Ovary (tissue), 9 donors: Measurements from ENCODE around the gene PPP1CA. TPM values are rescaled to one million over a fixed set of nuclear protein-coding genes. Genes with fewer than 3 reads are reported as not detected.

Source experiments
- DNase-seq, 5 donors: peaks; one replicate each; pipeline ENCODE4 v3.0.0-alpha.2; 2019 to 2020
- H3K27ac ChIP-seq, 2 donors: fragments of 200-600 bp; one replicate each; pipeline versions ENCODE4 v1.5.1 to v1.8.0; 2019 to 2022
- H3K27me3 ChIP-seq: fragments of 200-600 bp; one replicate; pipeline ENCODE4 v1.8.0; 2022
- H3K36me3 ChIP-seq: fragments of 200-600 bp; sonication (generic); one replicate; pipeline ENCODE4 v1.5.1; 2019
- H3K4me1 ChIP-seq: one replicate; pipeline ENCODE4 v1.8.1; 2013; ENCODE audit warnings: mild to moderate bottlenecking, moderate library complexity; ENCODE audit not compliant: insufficient read depth
- H3K4me3 ChIP-seq: fragments of 200-600 bp; sonication (generic); one replicate; pipeline ENCODE4 v1.5.1; 2017
- H3K9me3 ChIP-seq, 2 donors: fragments of 200-600 bp in 1 of 2; sonication (generic) in 1 of 2; one replicate each; pipeline versions ENCODE4 v1.5.1 to v1.8.1; 2013 to 2019; ENCODE audit warnings: mild to moderate bottlenecking in 1 of 2, moderate library complexity in 1 of 2
- CTCF ChIP-seq, 3 donors: fragments of 450-650 bp in 2 of 3; fragments of 200-600 bp in 1 of 3; IDR thresholded peaks; one replicate each; pipeline versions ENCODE4 v1.5.1 to v1.8.0; 2016 to 2022; ENCODE audit warnings: antibody characterized with exemption in 3 of 3, mild to moderate bottlenecking in 1 of 3
- EP300 ChIP-seq: sonication (generic); formaldehyde crosslinking; IDR thresholded peaks from one replicate; pipeline ENCODE4 v1.6.1; 2017; ENCODE audit warnings: antibody characterized with exemption
- POLR2A ChIP-seq: fragments of 450-650 bp; IDR thresholded peaks from one replicate; pipeline ENCODE4 v1.6.1; 2017; ENCODE audit warnings: antibody characterized with exemption, mild to moderate bottlenecking, moderate library complexity
- WGBS, 3 donors: extraction: QIAGEN DNeasy Blood & Tissue Kit in 1 of 3; methylation state at CpG; one replicate each; pipeline versions ENCODE4 v1.1.5 to v1.1.7; 2013 to 2017; 5-methylcytosine and 5-hydroxymethylcytosine counted together
- intact Hi-C, 4 donors: fragments of 100-400 bp; cut with DNase I; formaldehyde crosslinking; loops; one replicate each; pipeline versions ENCODE4 v1.11.0 to v1.15.1; 2022 to 2023
- polyA plus RNA-seq, 2 donors: library from polyadenylated mRNA; stranded (reverse); fragments of 200-250 nt in 1 of 2; fragments of 350-450 nt in 1 of 2; fragmentation: Illumina TruSeq in 1 of 2; extraction: RNeasy Lipid Tissue Mini Kit (QIAGEN cat#74804) in 1 of 2; gene quantifications; one replicate each; pipeline ENCODE4 v1.2.3, GENCODE V29; 2013 to 2014
- total RNA-seq, 7 donors: library from RNA; depleted of rRNA in 2 of 7; stranded (reverse); fragments of >200 nt in 2 of 7; fragmentation: NEBNext Ultra II Directional in 3 of 7; extraction: Animal tissue kit (Norgen Biotek cat#: 25700) in 3 of 7; gene quantifications; one replicate each; pipeline versions ENCODE4 v1.1.0 to v1.2.4, GENCODE V29; 2016 to 2023
- donor health status: DM: no; HTN: no; CAD: no; lungs with moderate emphysema.
- donor health status: DM: no; HTN: no; CAD: no.
- donor health status: Bipolar disorder and iron deficiency.
- donor health status: DM: yes; HTN: yes; CAD: no.
- donor health status: DM: no; HTN: no; CAD: no.
- donor health status: DM: yes; HTN: yes; CAD: no.

The PPP1CA gene
- total and polyA plus RNA-seq, 9 donors = 32.2 to 86.9 (median 54.9) TPM

DNA sequence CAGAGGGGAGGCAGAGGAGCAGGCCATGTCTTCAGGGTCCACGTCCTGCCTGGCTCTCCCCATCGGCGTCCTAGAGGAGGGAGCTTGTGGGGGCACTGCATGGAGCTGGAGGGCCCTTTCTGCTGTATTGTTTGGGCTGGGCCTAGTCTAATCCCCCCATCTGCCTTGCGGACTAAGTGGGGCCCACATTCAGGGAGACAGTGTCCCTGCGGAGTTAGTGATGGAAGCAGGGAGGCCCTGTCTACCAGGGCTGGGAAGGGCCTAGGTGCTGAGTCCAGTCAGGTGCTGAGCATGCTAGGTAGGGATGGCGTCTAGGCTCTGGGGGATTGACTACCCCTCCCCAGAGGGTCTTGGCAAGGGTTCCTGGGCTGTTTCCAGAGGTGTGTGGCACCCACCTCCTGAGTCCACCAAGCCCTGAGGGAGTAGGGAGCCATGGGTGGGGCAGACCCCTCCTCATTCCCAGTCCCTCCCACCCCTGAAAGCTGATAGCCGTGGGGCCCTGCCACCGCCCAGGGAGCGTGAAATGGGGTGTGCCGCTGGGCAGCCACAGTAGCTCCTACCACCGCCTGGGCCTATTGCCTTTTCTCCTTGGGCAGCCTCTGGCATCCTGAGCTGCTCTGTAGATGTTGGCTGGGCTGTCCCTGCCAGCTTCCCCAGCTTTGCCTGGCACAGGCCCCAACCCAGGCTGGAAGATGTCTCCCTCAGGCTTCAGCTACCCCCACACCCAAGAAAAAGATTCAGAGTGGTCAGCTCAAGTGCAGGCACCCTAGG is 46.5 kb downstream of the PPP1CA start:
- WGBS, 3 donors = 58 to 70% (median 60%) methylated on average over 11 of the region's 11 CpGs
- H3K4me1 ChIP-seq = peaks cover 18% of the 10 kb centered on the region
- intact Hi-C loops = loop anchor here in 1 of 4 donors (5.0 kb wide), 1 partner anchor 147 kb away; no protein-coding TSS in a partner anchor

GRCh38 chr11:67354075-67355022 is 47.3 kb downstream of the PPP1CA start:
- Histone ChIP-seq H3K27ac (peak overlapping the region; percentile 96 to 98), H3K4me1 (peaks cover 22% of the 10 kb centered on the region), H3K27me3 (no peaks in the 10 kb centered on the region), H3K36me3 (no peaks in the 10 kb centered on the region), H3K4me3 (peak overlapping the region; percentile 61), H3K9me3 (no peaks in the 10 kb centered on the region)
- intact Hi-C loops = loop anchor here in 2 of 4 donors (5.0 kb wide), 2 partner anchors 33 to 148 kb away; no protein-coding TSS in a partner anchor
- TF ChIP-seq POLR2A = peak; percentile 22
- peak; percentile 93 for TF ChIP-seq EP300
- TF ChIP-seq CTCF (IDR thresholded peaks at IDR 0.05) = peak in 2 of 3 donors; percentile 7 to 30
- WGBS, 3 donors = 3 to 6% (median 4%) methylated on average over 8 of the region's 8 CpGs
- peak; percentile 71 to 85 (median 76) for DNase-seq

More for the DNA sequence above, 46.5 kb downstream of the PPP1CA start:
- DNase-seq = peak in 4 of 5 donors; percentile 50 to 63 (median 60)
- H3K4me3 ChIP-seq = no peak overlapping the region
- H3K36me3 ChIP-seq = no peaks in the 10 kb centered on the region
- H3K27ac ChIP-seq = peak overlapping the region; percentile 96 to 98
- H3K9me3 ChIP-seq = no peaks in the 10 kb centered on the region
- TF ChIP-seq CTCF (IDR thresholded peaks at IDR 0.05) = no peak
- TF ChIP-seq EP300 = no peak
- TF ChIP-seq POLR2A = no peak
- H3K27me3 ChIP-seq = no peaks in the 10 kb centered on the region

- H3K4me3 ChIP-seq = peak within 1 kb of the TSS; percentile 61
- H3K4me1 ChIP-seq = peaks cover 22% of the 10 kb centered on the region
- peak; percentile 99 for DNase-seq
- intact Hi-C loops = loop anchor here in 1 of 4 donors (2.0 to 5.0 kb wide), 2 partner anchors 34 to 155 kb away; partner anchors contain the start of gene CDK2AP2
- 0 to 1% (median 0%) methylated on average over 34 to 37 of the region's 37 CpGs for WGBS, 3 donors
- no peaks in the 10 kb centered on the region for H3K36me3 ChIP-seq
- TF ChIP-seq EP300 (peak; percentile 54), CTCF (IDR thresholded peaks at IDR 0.05) (no peak), POLR2A (peak; percentile 83)
- H3K27ac ChIP-seq = peak within 1 kb of the TSS; percentile 96 to 98
- no peaks in the 10 kb centered on the region for H3K9me3 ChIP-seq
- H3K27me3 ChIP-seq = no peaks in the 10 kb centered on the region
Measured at GRCh38 chr11:67353317-67354074, 48.2 kb downstream of the PPP1CA start, which contains the start of gene POLD4. POLD4 (minus strand) TSS chr11:67353546; CDS start chr11:67353399, 147 bp downstream.
